ENCODE results near the gene MRAS. TPM values are rescaled to one million over a fixed set of nuclear protein-coding genes. Genes with fewer than 3 reads are reported as not detected.

MRAS gene
- polyA plus RNA-seq, 3 donors, result 6.2 to 13.2 (median 8.3) TPM

- Mint-ChIP-seq H3K4me1 (peaks cover 17% of the 10 kb centered on the region), H3K9me3 (no peaks in the 10 kb centered on the region), H3K4me3 (peak overlapping the region; percentile 81 to 93), H3K36me3 (no peaks in the 10 kb centered on the region), H3K27me3 (ENCODE audit: low read depth in 3 of 3) (peaks cover 11 to 33% (median 31%) of the 10 kb centered on the region in 3 donors), H3K27ac (no peak overlapping the region)
- Histone ChIP-seq H3K9ac (ENCODE audit: insufficient read depth, low read length, poor library complexity, severe bottlenecking) (peak overlapping the region; percentile 57), H3K4me3 (replicated peaks in 1 of 3; ENCODE audit: low read depth in 2 of 3, low read length in 3 of 3) (peak overlapping the region; percentile 41 to 77 (median 42)), H3K27me3 (ENCODE audit: control insufficient read depth in 2 of 2, insufficient read depth in 2 of 2, low read length in 2 of 2) (peaks cover 2 to 16% of the 10 kb centered on the region in 2 donors), H3K4me2 (replicated peaks; ENCODE audit: extremely low read depth, low read length, poor library complexity, severe bottlenecking) (peak overlapping the region; percentile 88), H3K4me1 (ENCODE audit: control insufficient read depth in 1 of 2, insufficient read depth in 2 of 2, low read length in 2 of 2) (peaks cover 15 to 17% of the 10 kb centered on the region in 2 donors), H2AFZ (ENCODE audit: insufficient read depth, low read depth, low read length, poor library complexity, severe bottlenecking) (peak overlapping the region; percentile 83), H3K36me3 (replicated peaks in 1 of 2; ENCODE audit: control insufficient read depth in 1 of 2, insufficient read depth in 2 of 2, low read length in 2 of 2) (no peaks in the 10 kb centered on the region), H4K20me1 (ENCODE audit: insufficient read depth, low read length) (no peaks in the 10 kb centered on the region), H3K79me2 (ENCODE audit: insufficient read depth, low read length) (no peaks in the 10 kb centered on the region), H3K27ac (ENCODE audit: low read depth in 1 of 2, low read length in 2 of 2) (no peak overlapping the region), H3K9me3 (replicated peaks in 1 of 2; ENCODE audit: control insufficient read depth in 1 of 2, insufficient read depth in 1 of 2, low read length in 2 of 2) (no peaks in the 10 kb centered on the region)
- WGBS (ENCODE audit: insufficient coverage), result 0% methylated on average over 2 of the region's 7 CpGs
- intact Hi-C loops (cut with micrococcal nuclease), result no loop called here
- TF ChIP-seq CTCF (IDR thresholded peaks at IDR 0.05), result no peak
- no peak for DNase-seq
Observed at GRCh38 chr3:138329984-138330293, 18.4 kb upstream of the MRAS start.

- intact Hi-C loops (cut with micrococcal nuclease), result no loop called here
- H3K27me3 ChIP-seq (ENCODE audit: control insufficient read depth in 2 of 2, insufficient read depth in 2 of 2, low read length in 2 of 2), result peaks cover 2 to 16% of the 10 kb centered on the region in 2 donors
- TF ChIP-seq CTCF (IDR thresholded peaks at IDR 0.05), result no peak
- no peak overlapping the region for H3K9ac ChIP-seq (ENCODE audit: insufficient read depth, low read length, poor library complexity, severe bottlenecking)
- H2AFZ ChIP-seq (ENCODE audit: insufficient read depth, low read depth, low read length, poor library complexity, severe bottlenecking), result no peak overlapping the region
- no peaks in the 10 kb centered on the region for H3K79me2 ChIP-seq (ENCODE audit: insufficient read depth, low read length)
- no peak overlapping the region for H3K4me2 ChIP-seq (replicated peaks; ENCODE audit: extremely low read depth, low read length, poor library complexity, severe bottlenecking)
- DNase-seq, result no peak
- H3K27ac ChIP-seq (ENCODE audit: low read depth in 1 of 2, low read length in 2 of 2), result no peak overlapping the region
- 96% methylated on average over 3 of the region's 6 CpGs for WGBS (ENCODE audit: insufficient coverage)
- H3K36me3 ChIP-seq (replicated peaks in 1 of 2; ENCODE audit: control insufficient read depth in 1 of 2, insufficient read depth in 2 of 2, low read length in 2 of 2), result no peaks in the 10 kb centered on the region
- H3K9me3 Mint-ChIP-seq, result no peaks in the 10 kb centered on the region
- peaks cover 11 to 33% (median 29%) of the 10 kb centered on the region in 3 donors for H3K27me3 Mint-ChIP-seq (ENCODE audit: low read depth in 3 of 3)
- H3K27ac Mint-ChIP-seq, result no peak overlapping the region
- no peaks in the 10 kb centered on the region for H3K9me3 ChIP-seq (replicated peaks in 1 of 2; ENCODE audit: control insufficient read depth in 1 of 2, insufficient read depth in 1 of 2, low read length in 2 of 2)
- H3K4me1 ChIP-seq (ENCODE audit: control insufficient read depth in 1 of 2, insufficient read depth in 2 of 2, low read length in 2 of 2), result peaks cover 15 to 17% of the 10 kb centered on the region in 2 donors
- no peak overlapping the region for H3K4me3 ChIP-seq (replicated peaks in 1 of 3; ENCODE audit: low read depth in 2 of 3, low read length in 3 of 3)
- H3K4me3 Mint-ChIP-seq, result no peak overlapping the region
- no peaks in the 10 kb centered on the region for H4K20me1 ChIP-seq (ENCODE audit: insufficient read depth, low read length)
- H3K36me3 Mint-ChIP-seq, result no peaks in the 10 kb centered on the region
- H3K4me1 Mint-ChIP-seq, result peaks cover 17% of the 10 kb centered on the region
Observed at GRCh38 chr3:138331143-138331894, 17.1 kb upstream of the MRAS start.

Measured in CD14-positive monocyte (primary cell).